DMS53 treated with DMSO at 0.1 percent for 48 hours (cell line): ENCODE data around the gene EHD4.
A peak's percentile ranks its signal among the peaks of the same experiment; 100 is the strongest.

Source experiments
- DNase-seq: peaks from one replicate; lab custom pipeline; 2025; ENCODE audit not compliant: unreplicated experiment; lab: John Stamatoyannopoulos, UW

EHD4 gene

GRCh38 chr15:41897363-41897799, 75.0 kb downstream of the EHD4 start:
- no peak for DNase-seq

- DNase-seq, result no peak
Observed at GRCh38 chr15:41896566-41896965, 75.8 kb downstream of the EHD4 start.

GRCh38 chr15:41895957-41896356, 76.4 kb downstream of the EHD4 start:
- no peak for DNase-seq

DNA sequence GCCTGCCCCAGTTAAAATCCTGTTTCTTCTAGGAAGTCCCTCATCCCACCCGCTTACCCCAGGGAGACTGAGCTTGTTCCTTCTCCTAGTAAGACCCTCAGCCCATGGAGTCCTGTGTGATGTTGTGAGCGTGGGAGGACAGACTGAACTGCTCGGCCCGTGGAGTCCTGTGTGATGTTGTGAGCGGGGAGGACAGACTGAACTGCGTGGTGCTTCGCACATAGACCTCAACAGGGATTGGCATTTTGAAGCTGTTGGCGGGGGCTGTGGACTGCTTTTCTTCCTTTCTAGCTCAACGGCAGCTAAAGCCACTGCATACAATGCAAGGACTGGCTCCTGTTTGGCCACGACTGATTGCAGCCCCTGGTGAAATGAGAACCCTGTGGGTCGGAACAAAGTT, 76.9 kb downstream of the EHD4 start:
- DNase-seq, result no peak

DNA sequence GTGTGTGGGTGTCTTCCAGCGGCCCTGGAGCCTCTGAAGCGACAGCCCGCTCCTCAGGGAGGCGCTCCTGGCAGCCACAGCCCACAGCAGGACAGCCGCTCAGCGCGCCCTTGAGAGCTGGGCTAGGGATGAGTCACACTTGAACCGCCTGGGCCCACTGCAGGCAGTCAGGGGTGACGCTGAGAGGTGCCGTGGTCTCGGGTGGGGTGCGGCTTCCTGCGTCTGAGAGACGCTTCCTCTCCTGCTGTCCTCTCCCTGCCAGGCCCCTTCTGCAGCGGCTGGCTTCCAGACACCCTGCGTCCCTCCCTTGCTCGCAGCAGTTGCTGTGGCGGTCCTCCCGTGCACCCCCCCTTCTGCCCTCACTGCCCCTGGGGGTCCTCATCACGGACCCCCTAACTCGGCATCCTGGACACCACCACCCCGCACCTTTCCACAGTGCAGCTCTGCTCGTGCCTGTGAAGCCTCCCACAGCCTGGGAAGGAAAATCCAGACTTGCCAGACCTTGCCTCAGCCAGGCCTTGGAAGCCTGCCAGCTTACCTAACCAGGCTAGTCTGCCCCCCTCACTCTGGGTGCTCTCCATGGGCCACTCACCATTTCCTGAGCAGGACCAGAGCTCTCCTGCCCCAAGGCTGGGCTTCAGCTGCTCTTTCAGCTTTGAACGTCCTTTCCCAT, 77.4 kb downstream of the EHD4 start:
- peak; percentile 67 for DNase-seq

- no peak for DNase-seq
Observed at GRCh38 chr15:41894251-41894790, 78.0 kb downstream of the EHD4 start.

DNA sequence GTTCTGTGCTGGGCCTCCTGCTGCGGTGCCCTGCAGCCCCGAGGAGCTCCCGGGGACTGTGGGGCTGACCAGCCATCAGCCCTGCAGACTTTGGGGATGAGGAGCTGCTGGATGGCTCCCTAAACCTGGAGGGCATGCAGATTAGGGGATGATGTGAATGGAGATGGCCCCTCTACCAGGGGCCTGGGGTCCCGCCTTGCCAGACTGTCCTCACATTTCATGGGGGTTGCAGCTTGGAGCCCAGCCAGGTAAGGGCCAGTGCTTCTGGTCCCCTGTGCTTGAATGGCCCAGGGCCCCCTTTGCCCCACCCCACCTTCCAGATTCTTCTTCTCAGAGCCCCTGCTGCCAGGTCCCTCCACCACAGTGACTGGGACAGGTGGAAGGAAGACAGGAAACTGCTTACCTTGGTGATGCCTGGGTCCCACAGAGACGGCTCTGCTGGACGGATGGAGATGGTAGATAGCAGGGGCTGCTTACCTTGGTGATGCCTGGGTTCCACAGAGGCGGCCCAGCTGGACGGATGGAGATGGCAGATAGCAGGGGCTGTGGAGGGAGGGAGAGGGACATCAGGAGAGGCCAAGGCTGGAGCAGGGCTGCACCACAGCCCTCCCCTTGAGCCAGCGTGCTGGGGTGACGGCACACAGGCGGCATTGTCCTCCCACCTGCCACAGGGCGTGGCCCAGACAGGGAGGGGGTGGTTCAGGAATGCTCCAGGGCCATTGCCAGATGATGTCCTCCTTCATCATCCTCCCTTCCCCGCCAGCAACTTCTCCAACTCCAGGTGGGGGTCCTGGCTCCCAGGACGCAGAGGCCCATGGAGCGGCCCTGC, 78.7 kb downstream of the EHD4 start, which contains the start of gene SPTBN5:
Gene SPTBN5 (minus strand): TSS at position 632 of the 829 bp plus-strand sequence. CDS start 556 bp downstream, at position 76.
- no peak for DNase-seq

DNA sequence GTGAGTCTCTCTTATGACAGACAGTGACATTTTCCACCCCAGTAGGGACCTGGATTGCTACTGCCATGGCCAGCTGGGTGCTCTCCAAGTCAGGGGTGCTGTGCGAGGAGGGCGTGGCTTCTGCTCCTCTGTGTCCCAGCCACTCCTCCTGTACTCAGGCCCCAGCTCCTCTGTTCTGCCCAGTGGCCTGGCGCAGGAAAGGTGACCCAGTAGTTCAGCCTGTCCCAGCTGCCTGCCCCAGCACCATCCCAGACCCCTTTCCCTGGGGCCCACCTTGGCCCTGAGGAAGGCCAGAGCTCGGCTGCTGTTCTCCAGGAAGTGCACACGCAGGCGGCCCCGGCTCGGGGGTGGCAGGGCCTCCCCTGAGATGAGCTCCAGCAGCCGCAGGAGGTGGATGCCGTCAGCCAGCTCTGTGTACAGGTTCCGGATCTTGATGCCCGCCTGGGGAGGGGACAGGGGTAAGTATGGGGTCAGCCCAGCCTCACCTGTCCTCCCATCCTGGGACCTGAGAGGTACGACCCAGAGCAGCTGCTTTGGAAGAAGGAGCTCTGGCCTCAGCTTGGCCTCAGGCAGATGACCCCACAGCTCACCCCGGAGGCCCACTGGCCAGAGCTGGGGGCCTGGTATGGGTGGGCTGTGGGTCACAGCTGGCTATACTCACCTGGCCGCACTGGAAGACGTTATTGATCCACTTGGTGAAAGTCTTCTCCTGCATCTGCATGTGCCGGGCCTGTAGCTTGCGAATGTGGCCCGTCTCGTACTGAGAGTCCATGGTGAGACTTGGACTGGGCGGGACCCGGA, 79.5 kb downstream of the EHD4 start:
- no peak for DNase-seq

GRCh38 chr15:41891946-41892345, 80.4 kb downstream of the EHD4 start:
- peak; percentile 81 for DNase-seq

DNA sequence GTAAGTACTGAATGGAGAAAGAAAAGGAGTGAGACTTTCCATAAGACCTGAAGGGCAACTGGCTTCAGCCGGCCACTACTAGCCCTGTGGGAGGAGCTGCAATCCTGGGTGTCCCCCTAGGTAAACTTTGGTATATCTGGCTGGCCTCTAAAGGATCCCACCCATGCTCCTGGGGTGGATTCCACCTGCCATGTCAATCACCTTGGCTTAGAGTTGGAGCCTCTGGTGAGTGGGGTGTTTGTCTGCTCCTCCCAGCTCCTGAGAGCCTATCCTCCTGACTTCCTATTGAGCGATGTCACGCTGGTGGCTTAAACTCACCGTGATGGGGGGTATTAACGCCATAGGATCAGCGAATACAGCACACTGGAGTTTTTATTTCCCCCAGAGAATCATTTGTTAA, 81.1 kb downstream of the EHD4 start:
- DNase-seq, result no peak

DNA sequence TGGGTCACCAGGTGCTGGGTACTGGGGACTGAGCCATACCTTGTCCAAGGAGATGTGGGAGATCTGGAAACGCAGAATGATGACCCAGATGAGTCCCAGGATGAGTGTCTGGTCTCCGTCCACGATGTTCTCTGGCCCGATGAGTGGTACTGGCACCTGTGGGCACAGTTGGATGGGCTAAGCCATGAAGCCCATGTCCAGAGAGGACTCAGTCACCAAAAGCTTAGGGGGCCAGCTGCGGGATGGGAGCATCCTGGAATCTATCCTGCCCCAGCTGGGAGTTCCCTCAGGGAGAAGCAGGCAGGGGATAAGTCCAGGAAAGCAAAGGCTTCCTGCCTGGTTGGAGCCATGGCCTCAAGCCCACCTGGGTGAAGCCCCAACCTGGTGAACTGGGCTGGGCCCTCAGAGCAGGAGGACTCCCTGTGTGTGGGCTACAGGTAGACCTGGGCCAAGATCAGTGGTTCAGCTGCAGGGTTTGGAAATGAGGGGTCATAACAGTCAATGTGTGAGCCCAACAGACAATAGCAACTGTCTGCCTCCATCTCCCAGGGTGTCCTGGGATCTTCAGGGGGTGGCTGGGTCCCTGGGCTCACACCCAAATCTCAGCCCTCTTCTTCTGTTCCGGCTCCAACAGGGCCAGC, 82.2 kb downstream of the EHD4 start:
- no peak for DNase-seq

- no peak for DNase-seq
Observed at GRCh38 chr15:41888662-41889253, 83.6 kb downstream of the EHD4 start.

DNA sequence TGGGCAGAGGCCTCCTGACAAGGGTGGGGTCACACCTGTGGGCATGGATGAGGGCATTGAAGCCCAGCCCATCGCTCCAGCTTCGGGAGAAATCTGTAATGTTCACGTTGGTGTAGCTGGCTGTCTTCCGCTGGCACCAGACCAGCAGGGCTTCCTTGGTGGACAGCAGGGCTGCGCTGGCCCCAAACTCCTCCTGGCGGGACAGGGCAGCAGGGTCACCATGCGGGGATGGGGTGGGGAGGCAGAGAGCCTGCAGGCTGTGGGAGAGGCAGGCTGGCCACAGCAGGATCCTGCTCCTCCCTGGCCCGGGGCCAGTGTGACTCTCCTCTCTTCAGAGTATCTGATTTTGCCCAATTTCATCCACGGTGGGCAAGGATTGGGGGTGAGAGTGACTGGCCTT, 84.5 kb downstream of the EHD4 start:
- DNase-seq, result no peak

GRCh38 chr15:41887161-41887560, 85.2 kb downstream of the EHD4 start:
- DNase-seq, result no peak

DNA sequence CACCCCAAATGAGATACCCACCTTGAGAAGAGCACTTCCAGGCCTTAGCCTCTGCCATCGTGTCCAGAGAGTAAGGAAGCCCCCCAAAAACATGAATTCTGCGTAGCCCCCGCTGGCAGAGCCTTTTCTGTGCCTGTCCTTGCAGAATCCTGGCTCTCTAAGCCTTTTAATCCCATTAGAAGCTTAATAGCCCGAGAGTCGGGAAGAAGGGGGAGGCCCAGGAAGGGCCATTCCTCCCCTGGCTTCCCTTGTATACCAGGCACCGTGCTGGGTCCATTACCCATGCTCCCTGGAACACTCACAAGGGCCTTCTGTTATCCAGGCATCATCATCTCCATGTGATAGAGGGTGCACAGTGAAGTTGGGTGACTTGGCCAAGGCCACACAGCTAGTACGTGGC, 85.6 kb downstream of the EHD4 start:
- DNase-seq, result no peak

GRCh38 chr15:41885841-41886240, 86.5 kb downstream of the EHD4 start:
- DNase-seq, result no peak

- no peak for DNase-seq
Observed at GRCh38 chr15:41885321-41885720, 87.0 kb downstream of the EHD4 start.

DNA sequence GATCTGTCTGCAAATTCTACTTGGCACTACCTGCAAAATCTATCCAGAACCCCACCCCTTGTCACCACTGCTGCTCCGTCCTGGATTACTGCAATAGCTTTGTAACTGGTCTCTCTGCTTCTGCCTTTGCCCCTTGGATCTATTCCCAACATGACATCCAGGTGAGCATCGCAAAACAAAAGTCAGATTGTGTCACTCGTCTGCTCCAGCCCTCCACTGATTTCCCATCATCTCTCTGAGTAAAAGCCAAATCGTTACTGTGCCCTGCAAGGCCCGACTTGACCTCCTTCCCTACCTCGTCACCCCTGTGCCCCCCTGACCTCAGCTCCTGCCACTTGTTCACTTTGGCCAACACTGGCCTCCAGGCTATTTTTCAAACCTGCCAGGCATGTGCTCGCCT, 87.9 kb downstream of the EHD4 start:
- no peak for DNase-seq

GRCh38 chr15:41883484-41883825, 88.9 kb downstream of the EHD4 start:
- DNase-seq, result no peak

DNA sequence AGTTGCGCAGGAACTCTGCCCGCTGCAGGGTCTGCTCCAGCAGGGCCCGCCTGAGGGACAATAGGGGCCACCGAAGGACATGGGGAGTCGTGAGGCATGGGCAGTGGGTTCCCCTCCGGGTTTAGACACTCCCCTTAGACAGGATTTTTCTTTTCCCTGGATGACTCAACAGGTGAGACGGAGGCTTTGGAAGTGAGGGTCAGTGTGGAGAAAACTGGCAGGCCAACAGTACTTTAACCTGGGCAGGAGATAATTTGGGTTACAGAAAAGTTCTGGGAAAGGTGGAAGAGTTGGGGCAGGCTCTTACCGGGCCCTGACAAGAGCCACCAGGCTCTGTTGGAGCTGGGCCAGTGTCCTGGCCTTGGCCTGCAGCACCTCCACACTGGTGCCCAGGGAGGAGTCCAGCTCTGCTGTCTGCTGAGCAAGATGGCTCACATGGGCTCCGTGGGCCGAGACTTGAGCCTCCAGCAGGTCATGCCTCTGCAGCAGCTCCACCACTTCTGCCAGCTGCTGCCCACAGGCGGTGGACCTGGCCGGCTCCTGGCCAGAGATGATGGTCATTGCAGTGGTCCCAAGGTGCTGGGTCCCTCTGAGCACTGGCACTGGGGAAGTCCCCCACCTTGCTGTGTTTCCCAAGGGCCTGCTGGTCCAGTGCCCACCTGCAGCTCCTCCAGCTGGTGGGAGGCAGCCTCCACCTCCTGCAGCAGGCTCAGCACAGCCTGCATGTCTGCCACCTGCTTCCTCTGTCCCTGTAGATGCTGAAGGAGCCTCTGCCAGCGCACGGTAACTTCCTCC, 89.5 kb downstream of the EHD4 start:
- DNase-seq, result no peak
